ENCODE data around the gene TANK.
"Not testable (repeated sequence)": the region's sequence is repeated elsewhere in the genome, so short reads cannot be mapped to it uniquely, and the experiment has no call there.

TANK gene

DNA sequence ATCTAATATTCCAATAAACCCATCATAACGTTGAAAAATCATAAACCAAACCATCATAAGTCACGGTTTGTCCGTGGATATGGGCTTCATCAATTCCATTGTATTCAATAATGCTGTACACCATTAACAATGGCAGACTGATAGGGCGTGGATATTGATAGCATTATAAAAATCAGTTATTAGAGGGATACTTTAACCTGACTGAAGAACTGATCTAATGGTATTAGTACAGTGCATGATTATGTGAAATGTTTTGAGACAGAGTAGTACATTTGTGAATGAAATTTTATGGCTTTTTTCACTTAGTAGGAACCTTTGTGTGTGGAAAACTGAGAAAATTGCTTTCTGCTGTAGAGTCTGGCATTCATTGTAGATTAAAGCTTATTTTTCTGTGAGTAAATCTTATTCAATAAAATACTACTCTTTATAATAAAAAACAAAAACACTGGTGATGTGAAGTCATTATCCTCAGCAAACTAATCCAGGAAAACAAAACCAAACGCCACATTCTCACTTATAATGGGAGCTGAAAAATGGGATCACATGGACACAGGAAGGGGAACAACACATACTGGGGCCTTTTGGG is 119.1 kb downstream of the TANK start:
- not testable (repeated sequence) for DNase-seq

DNA sequence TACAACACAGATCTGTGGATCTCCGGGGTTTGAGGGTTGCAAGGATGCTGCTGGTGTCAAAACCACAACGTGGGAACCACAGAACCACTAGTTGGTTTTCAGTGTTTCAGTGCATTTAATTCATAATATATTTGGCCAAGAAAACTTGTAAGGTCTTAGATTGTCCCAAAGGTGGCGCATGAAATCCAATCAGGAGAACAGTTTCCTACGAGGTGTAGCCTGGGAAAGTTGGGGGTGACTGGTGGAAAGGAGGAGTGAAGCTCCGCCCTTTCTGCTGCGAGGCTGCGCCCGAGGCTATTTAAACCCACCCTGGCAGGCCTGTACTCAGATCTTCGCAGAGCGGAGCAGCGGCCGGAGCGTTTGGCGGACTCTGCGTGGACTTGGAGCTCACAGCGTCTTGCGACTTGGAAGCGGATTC is 120.7 kb downstream of the TANK start:
- not testable (repeated sequence) for DNase-seq

DNA sequence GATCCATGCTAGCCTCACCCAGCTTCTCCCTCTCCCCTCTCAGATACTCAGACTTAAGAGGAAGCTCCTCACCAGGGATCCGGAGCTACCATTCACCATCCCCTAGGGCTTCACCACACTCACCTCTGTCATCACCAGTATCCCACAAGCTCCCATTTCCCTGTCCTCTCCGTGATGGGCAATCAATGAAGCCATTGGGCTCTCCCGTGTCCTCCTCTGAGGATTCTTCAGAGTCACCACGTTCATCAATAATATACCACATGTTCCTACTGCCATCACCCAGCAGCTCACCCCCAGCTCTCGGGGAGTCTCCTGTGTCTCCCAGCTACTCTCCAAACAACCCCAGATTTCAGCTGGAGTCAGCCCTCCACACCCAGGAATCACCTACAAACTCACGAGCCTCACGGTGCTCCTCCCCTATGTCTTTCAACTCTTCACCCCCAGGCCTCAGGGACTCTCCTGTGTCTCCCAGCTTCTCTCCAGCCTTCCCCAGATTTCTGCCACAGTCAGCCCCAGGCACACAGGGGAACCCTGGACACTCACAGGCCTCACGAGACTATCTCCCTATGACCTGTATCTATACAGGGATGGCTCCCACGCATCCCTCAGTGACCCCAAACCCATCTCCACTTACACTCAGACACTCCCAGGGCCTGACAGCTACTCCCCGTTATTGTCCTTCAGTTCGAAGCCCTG is 121.5 kb downstream of the TANK start:
- not testable (repeated sequence) for DNase-seq

DNA sequence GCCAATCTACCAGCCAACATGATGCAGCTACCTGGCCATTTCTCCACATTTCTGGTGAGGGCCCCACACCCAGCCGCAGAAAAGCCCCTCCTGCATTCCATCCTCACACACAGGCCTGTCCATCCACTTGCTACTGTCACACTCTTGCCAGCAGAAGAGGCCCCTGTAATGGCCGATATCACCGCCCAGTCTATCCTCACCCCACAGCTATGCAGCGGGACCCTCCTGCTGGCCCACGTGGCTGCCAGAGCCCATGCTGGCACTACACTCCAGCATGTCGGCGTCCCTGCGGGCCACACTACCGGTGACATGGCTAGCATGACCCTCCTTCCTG is 122.0 kb downstream of the TANK start:
- not testable (repeated sequence) for DNase-seq

DNA sequence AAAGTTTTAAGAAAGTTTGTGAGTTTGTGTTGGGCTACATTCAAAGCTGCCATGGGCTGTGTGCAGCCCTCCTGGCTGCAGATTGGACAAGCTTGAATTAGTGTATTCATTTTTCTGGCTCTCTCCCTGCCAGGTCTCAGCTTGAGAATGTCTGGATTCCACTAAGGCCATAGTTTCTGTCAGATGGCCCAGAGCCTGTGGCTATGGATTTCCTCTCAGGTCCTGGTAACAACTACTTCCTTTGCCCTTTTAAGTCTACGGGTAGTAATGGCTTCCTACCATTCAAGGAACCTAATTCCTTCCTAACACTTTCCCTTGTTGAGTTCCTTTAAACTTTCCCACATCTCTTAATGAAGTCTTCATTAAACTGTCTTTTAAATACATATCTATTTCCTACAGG is 123.7 kb downstream of the TANK start:
- no peak for DNase-seq
